Caco-2 (cell line): ENCODE measurements around the gene ZDHHC6. TPM values are rescaled to one million over a fixed set of nuclear protein-coding genes. Genes with fewer than 3 reads are reported as not detected.
A peak's percentile ranks its signal among the peaks of the same experiment; 100 is the strongest.

Experiments
- BruUV-seq: library from RNA; stranded (reverse); fragments of 400-500 nt; replicated peaks from 2 replicates; lab custom pipeline; 2021; lab: Mats Ljungman, UMichigan
- CTCF ChIA-PET: fragments of 300-600 bp; sonication (Branson Sonifier 250); formaldehyde crosslinking; loops from one replicate; lab custom pipeline; 2022; ENCODE audit warnings: antibody characterized with exemption; lab: Charles Lee
- POLR2A ChIA-PET: fragments of 300-600 bp; sonication (Branson Sonifier 250); formaldehyde crosslinking; loops from one replicate; lab custom pipeline; 2022; ENCODE audit warnings: antibody characterized with exemption; lab: Charles Lee
- DNase-seq, 2 experiments: peaks; one replicate each; pipeline versions ENCODE4 v3.0.0 to v3.0.0-alpha.2; 2020 to 2022
- H3K27me3 ChIP-seq: replicated peaks from 2 replicates; pipeline ENCODE4 v1.6.0; 2011; ENCODE audit warnings: low read length; ENCODE audit not compliant: control insufficient read depth, insufficient read depth
- H3K36me3 ChIP-seq: 2 replicates; pipeline ENCODE4 v1.5.1; 2011; ENCODE audit warnings: low read length; ENCODE audit not compliant: control insufficient read depth, insufficient read depth
- H3K4me1 ChIP-seq: fragments of 250-450 bp; sonication (Bioruptor Pico); 2 replicates; pipeline ENCODE4 v1.5.1; 2020; ENCODE audit warnings: mild to moderate bottlenecking
- H3K4me3 ChIP-seq: 2 replicates; pipeline ENCODE4 v1.5.1; 2011; ENCODE audit warnings: low read depth, mild to moderate bottlenecking, control low read depth, low read length
- H3K9me3 ChIP-seq: fragments of 250-450 bp; sonication (Bioruptor Pico); 2 replicates; pipeline ENCODE4 v1.5.1; 2020; ENCODE audit warnings: mild to moderate bottlenecking, moderate library complexity
- H3K27ac Mint-ChIP-seq: one replicate; pipeline ENCODE4 v1.8.0; 2022; ENCODE audit warnings: mixed read lengths; ENCODE audit not compliant: unreplicated experiment
- H3K27me3 Mint-ChIP-seq: one replicate; pipeline ENCODE4 v1.8.0; 2022; ENCODE audit warnings: mixed read lengths; ENCODE audit not compliant: insufficient read depth, unreplicated experiment
- H3K36me3 Mint-ChIP-seq: one replicate; pipeline ENCODE4 v1.8.0; 2022; ENCODE audit warnings: mild to moderate bottlenecking, mixed read lengths; ENCODE audit not compliant: insufficient read depth, unreplicated experiment
- H3K4me1 Mint-ChIP-seq: one replicate; pipeline ENCODE4 v1.8.0; 2022; ENCODE audit warnings: low read depth, mixed read lengths; ENCODE audit not compliant: unreplicated experiment
- H3K4me3 Mint-ChIP-seq: one replicate; pipeline ENCODE4 v1.8.0; 2022; ENCODE audit warnings: mild to moderate bottlenecking, moderate library complexity, mixed read lengths; ENCODE audit not compliant: unreplicated experiment
- H3K9me3 Mint-ChIP-seq: one replicate; pipeline ENCODE4 v1.8.0; 2022; ENCODE audit warnings: mixed read lengths; ENCODE audit not compliant: unreplicated experiment
- intact Hi-C: fragments of 100-400 bp; cut with micrococcal nuclease; formaldehyde crosslinking; loops from one replicate; pipeline ENCODE4 v1.10.0; 2022; ENCODE audit not compliant: unreplicated experiment
- total RNA-seq: library from RNA; stranded (reverse); gene quantifications from 2 replicates; pipeline ENCODE4 v1.2.3, GENCODE V29; 2022
- TF ChIP-seq, protein P1 (sequence below), 2 experiments: fragments of 200-600 bp in 1 of 2; IDR thresholded peaks; 1 replicate in 1 of 2; 2 replicates in 1 of 2; pipeline versions ENCODE4 v1.5.1 to v1.8.0; 2011 to 2022; ENCODE audit warnings: antibody characterized with exemption in 1 of 2, control low read depth in 1 of 2, inconsistent platforms in 1 of 2, low read depth in 1 of 2, low read length in 1 of 2, mild to moderate bottlenecking in 1 of 2, moderate library complexity in 1 of 2; ENCODE audit not compliant: insufficient read depth in 1 of 2, severe bottlenecking in 1 of 2, unreplicated experiment in 1 of 2

The ZDHHC6 gene
- total RNA-seq, 1 experiment from 2014 or later, result 47.4 TPM

DNA sequence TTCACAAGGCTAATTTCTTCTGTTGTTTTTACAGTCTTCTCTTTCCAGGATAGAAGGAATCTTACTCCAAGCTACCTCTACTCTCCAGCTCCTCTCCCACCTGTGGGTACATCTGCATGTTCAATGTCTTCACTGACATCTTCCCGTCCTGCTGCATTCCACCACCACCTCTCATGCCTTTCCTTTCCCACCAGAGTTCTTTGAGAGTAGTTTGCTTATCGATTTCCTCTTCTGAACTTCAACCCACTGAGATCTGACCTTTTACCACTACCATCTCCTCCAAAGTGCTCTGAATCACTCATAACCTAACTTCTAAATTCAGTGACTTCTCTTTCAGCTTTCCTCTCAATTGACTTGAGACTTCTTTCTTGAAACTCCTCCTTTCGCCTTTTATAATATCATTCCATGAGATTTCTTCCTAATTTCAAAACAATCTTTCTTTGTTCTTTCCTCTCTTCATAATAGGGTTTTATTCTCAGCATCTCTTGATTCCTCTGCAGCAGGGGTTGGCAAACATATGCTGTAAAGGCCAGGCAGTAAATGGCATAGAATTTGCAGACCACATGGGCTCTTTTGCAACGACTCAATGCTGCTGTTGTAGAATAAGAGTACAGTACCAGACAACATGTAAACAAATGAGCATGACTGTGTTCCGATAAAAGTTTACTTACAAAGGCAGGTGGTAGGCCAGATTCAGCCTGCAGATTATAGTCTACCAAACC lies 50.7 kb downstream of the ZDHHC6 start:
- peaks cover 50% of the 10 kb centered on the region for H3K4me1 ChIP-seq
- POLR2A ChIA-PET, result interaction anchor here (0.6 kb wide), 1 partner anchor 21 kb away, joined by 3 read pairs; no protein-coding TSS in a partner anchor
- H3K4me3 ChIP-seq, result no peak overlapping the region
- no TSS peak for BruUV-seq
- TF ChIP-seq, protein P1, sequence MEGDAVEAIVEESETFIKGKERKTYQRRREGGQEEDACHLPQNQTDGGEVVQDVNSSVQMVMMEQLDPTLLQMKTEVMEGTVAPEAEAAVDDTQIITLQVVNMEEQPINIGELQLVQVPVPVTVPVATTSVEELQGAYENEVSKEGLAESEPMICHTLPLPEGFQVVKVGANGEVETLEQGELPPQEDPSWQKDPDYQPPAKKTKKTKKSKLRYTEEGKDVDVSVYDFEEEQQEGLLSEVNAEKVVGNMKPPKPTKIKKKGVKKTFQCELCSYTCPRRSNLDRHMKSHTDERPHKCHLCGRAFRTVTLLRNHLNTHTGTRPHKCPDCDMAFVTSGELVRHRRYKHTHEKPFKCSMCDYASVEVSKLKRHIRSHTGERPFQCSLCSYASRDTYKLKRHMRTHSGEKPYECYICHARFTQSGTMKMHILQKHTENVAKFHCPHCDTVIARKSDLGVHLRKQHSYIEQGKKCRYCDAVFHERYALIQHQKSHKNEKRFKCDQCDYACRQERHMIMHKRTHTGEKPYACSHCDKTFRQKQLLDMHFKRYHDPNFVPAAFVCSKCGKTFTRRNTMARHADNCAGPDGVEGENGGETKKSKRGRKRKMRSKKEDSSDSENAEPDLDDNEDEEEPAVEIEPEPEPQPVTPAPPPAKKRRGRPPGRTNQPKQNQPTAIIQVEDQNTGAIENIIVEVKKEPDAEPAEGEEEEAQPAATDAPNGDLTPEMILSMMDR (IDR thresholded peaks at IDR 0.05; ENCODE audit: insufficient read depth in 1 of 2, low read depth in 1 of 2, low read length in 1 of 2, severe bottlenecking in 1 of 2, unreplicated experiment in 1 of 2), result no peak
- no peaks in the 10 kb centered on the region for H3K27me3 ChIP-seq
- H3K36me3 Mint-ChIP-seq, result no peaks in the 10 kb centered on the region
- no peaks in the 10 kb centered on the region for H3K27me3 Mint-ChIP-seq
- no peaks in the 10 kb centered on the region for H3K9me3 ChIP-seq
- no peak overlapping the region for H3K4me3 Mint-ChIP-seq
- CTCF ChIA-PET, result interaction anchor here (1.1 kb wide), 1 partner anchor 88 kb away, joined by 4 read pairs; no protein-coding TSS in a partner anchor
- no peak for DNase-seq
- peaks cover 17% of the 10 kb centered on the region for H3K4me1 Mint-ChIP-seq
- no peak overlapping the region for H3K27ac Mint-ChIP-seq
- intact Hi-C loops, result loop anchor here (2.0 to 5.0 kb wide), 2 partner anchors 21 to 34 kb away; partner anchors contain the start of gene ACSL5
- no peaks in the 10 kb centered on the region for H3K9me3 Mint-ChIP-seq
- H3K36me3 ChIP-seq, result peaks cover 2% of the 10 kb centered on the region; the same call in 1 of the 2 replicates

DNA sequence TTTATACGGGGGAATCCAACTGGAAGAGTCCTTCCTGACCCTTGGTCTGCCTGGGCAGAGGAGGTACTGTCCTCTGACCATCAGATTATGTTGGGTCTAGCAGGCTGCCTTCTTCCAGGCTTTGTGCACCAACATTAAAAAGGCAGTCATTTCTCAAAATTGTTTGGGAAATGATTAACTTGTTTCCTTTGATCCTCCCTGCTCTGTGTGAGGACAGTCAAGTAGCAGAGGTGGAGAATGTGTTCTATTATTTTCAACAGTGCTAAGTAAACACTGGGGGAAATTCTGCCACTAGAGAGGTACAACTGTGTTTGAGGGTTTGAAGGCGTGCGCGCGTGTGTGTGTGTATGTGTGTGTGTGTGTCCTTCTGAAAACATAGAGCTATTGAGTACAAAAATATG lies 52.2 kb downstream of the ZDHHC6 start:
- Mint-ChIP-seq H3K4me3 (no peak overlapping the region), H3K4me1 (peaks cover 23% of the 10 kb centered on the region), H3K27me3 (no peaks in the 10 kb centered on the region), H3K27ac (no peak overlapping the region), H3K36me3 (no peaks in the 10 kb centered on the region), H3K9me3 (no peaks in the 10 kb centered on the region)
- intact Hi-C loops, result loop anchor here (1.0 to 2.0 kb wide), 3 partner anchors 10 to 20 kb away; partner anchors contain the start of gene ACSL5
- H3K4me3 ChIP-seq, result no peak overlapping the region
- DNase-seq, result peak; percentile 70 to 82
- no peaks in the 10 kb centered on the region for H3K27me3 ChIP-seq
- BruUV-seq, result no TSS peak
- ChIA-PET POLR2A (no interaction called here), CTCF (interaction anchor here (0.6 to 1.1 kb wide), 4 partner anchors 11 to 87 kb away, joined by 3 to 6 read pairs (median 4); partner anchors contain the start of gene ACSL5)
- peaks cover 2% of the 10 kb centered on the region; the same call in 1 of the 2 replicates for H3K36me3 ChIP-seq
- TF ChIP-seq, protein P1 (IDR thresholded peaks at IDR 0.05; ENCODE audit: insufficient read depth in 1 of 2, low read depth in 1 of 2, low read length in 1 of 2, severe bottlenecking in 1 of 2, unreplicated experiment in 1 of 2), result no peak
- H3K9me3 ChIP-seq, result no peaks in the 10 kb centered on the region
- peaks cover 63% of the 10 kb centered on the region for H3K4me1 ChIP-seq

DNA sequence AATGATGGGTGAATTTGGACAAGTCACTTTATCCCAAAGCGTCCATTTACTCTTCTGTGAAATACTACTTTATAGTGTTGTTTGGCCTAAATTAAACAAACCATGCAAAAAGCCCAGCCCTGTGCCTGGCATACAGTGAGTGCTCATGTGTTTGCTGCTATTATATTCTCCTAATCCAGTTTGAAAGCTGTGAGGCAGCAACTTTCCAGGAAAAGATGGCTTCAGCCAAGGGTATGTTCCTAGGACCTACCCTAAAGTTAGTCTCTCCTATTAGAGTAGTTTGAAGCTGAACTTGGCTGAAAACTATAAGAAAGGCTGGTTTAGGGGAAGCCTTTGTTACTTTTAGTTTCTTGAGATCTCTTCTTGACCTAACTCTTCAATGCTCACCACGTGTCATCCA lies 52.9 kb downstream of the ZDHHC6 start:
- H3K4me3 Mint-ChIP-seq, result no peak overlapping the region
- H3K9me3 Mint-ChIP-seq, result peaks cover 3% of the 10 kb centered on the region
- H3K27me3 Mint-ChIP-seq, result no peaks in the 10 kb centered on the region
- TSS peak; percentile 79 for BruUV-seq
- no peaks in the 10 kb centered on the region for H3K9me3 ChIP-seq
- TF ChIP-seq, protein P1 (IDR thresholded peaks at IDR 0.05; ENCODE audit: insufficient read depth in 1 of 2, low read depth in 1 of 2, low read length in 1 of 2, severe bottlenecking in 1 of 2, unreplicated experiment in 1 of 2), result no peak
- no peaks in the 10 kb centered on the region for H3K27me3 ChIP-seq
- H3K4me1 ChIP-seq, result peaks cover 69% of the 10 kb centered on the region
- intact Hi-C loops, result loop anchor here (1.0 to 2.0 kb wide), 3 partner anchors 10 to 19 kb away; partner anchors contain the start of gene ACSL5
- H3K4me3 ChIP-seq, result no peak overlapping the region
- H3K27ac Mint-ChIP-seq, result no peak overlapping the region
- H3K36me3 Mint-ChIP-seq, result no peaks in the 10 kb centered on the region
- peaks cover 1% of the 10 kb centered on the region; the same call in 1 of the 2 replicates for H3K36me3 ChIP-seq
- ChIA-PET POLR2A (no interaction called here), CTCF (interaction anchor here (0.6 kb wide), 1 partner anchor 118 kb away, joined by 3 read pairs; no protein-coding TSS in a partner anchor)
- H3K4me1 Mint-ChIP-seq, result peaks cover 29% of the 10 kb centered on the region
- DNase-seq, result no peak
